GM12878 (cell line): ENCODE results near the gene SFI1. TPM values are rescaled to one million over a fixed set of nuclear protein-coding genes. Genes with fewer than 3 reads are reported as not detected.

ENCODE experiments used
- CREB1 ChIP-seq: IDR thresholded peaks from 2 replicates; pipeline ENCODE4 v1.6.1; 2012; ENCODE audit warnings: low read depth, mild to moderate bottlenecking, inconsistent platforms
- DPF2 ChIP-seq: fragments of 450-650 bp; IDR thresholded peaks from 2 replicates; pipeline ENCODE4 v1.6.1; 2017; ENCODE audit warnings: mild to moderate bottlenecking
- E2F4 ChIP-seq: IDR thresholded peaks from 2 replicates; pipeline ENCODE4 v1.6.1; 2012; ENCODE audit warnings: low read depth, low read length, improper control_type of control experiment
- E2F8 ChIP-seq: fragments of 450-650 bp; IDR thresholded peaks from 2 replicates; pipeline ENCODE4 v1.6.1; 2018; ENCODE audit warnings: mild to moderate bottlenecking, low read depth, moderate library complexity; ENCODE audit not compliant: partially characterized antibody
- EP300 ChIP-seq, 2 experiments: fragments of 150-350 bp in 1 of 2; IDR thresholded peaks; 2 replicates each; pipeline ENCODE4 v1.6.1; 2011 to 2012; ENCODE audit warnings: low read depth in 2 of 2, low read length in 2 of 2, borderline replicate concordance in 1 of 2, improper control_type of control experiment in 1 of 2, inconsistent platforms in 1 of 2; ENCODE audit not compliant: control insufficient read depth in 1 of 2
- EZH2 ChIP-seq: IDR thresholded peaks from 2 replicates; pipeline ENCODE4 v1.6.1; 2012; ENCODE audit warnings: low read depth, mild to moderate bottlenecking, control low read depth, inconsistent platforms, low read length, borderline replicate concordance; ENCODE audit not compliant: control insufficient read depth
- HCFC1 ChIP-seq: fragments of 150-350 bp; IDR thresholded peaks from 2 replicates; pipeline ENCODE4 v1.6.1; 2014; ENCODE audit warnings: low read length
- HDGF ChIP-seq: fragments of 450-650 bp; IDR thresholded peaks from 2 replicates; pipeline ENCODE4 v1.6.1; 2016; ENCODE audit warnings: antibody characterized with exemption
- HSF1 ChIP-seq: fragments of 150-350 bp; IDR thresholded peaks from 2 replicates; pipeline ENCODE4 v1.6.1; 2014; ENCODE audit warnings: mild to moderate bottlenecking, low read depth, low read length
- IKZF2 ChIP-seq, 2 experiments: fragments of 450-650 bp; IDR thresholded peaks; 2 replicates each; pipeline ENCODE4 v1.6.1; 2017; ENCODE audit warnings: mild to moderate bottlenecking in 2 of 2, moderate library complexity in 2 of 2
- JUNB ChIP-seq: IDR thresholded peaks from 2 replicates; pipeline ENCODE4 v1.6.1; 2016; ENCODE audit warnings: antibody characterized with exemption, mild to moderate bottlenecking
- MEF2B ChIP-seq: fragments of 450-650 bp; IDR thresholded peaks from 2 replicates; pipeline ENCODE4 v1.6.1; 2018; ENCODE audit warnings: mild to moderate bottlenecking, moderate library complexity; ENCODE audit not compliant: partially characterized antibody, poor library complexity, severe bottlenecking
- POLR2AphosphoS2 ChIP-seq: IDR thresholded peaks from 2 replicates; pipeline ENCODE4 v1.6.1; 2011; ENCODE audit warnings: low read depth, mild to moderate bottlenecking, low read length, improper control_type of control experiment, moderate library complexity
- SIN3A ChIP-seq: IDR thresholded peaks from 2 replicates; pipeline ENCODE4 v1.6.1; 2012; ENCODE audit warnings: low read depth, low read length, improper control_type of control experiment
- SMC3 ChIP-seq: IDR thresholded peaks from 2 replicates; pipeline ENCODE4 v1.6.1; 2011; ENCODE audit warnings: low read length, improper control_type of control experiment, borderline replicate concordance
- TARDBP ChIP-seq: IDR thresholded peaks from 2 replicates; pipeline ENCODE4 v1.6.1; 2016; ENCODE audit warnings: borderline replicate concordance
- ZZZ3 ChIP-seq: IDR thresholded peaks from 2 replicates; pipeline ENCODE4 v1.6.1; 2011; ENCODE audit warnings: low read depth; ENCODE audit not compliant: control insufficient read depth, insufficient read length
- polyA plus RNA-seq, 11 experiments: library from polyadenylated mRNA; depleted of rRNA in 4 of 11; unstranded in 6 of 11; stranded (reverse) in 5 of 11; fragments of >200 nt; fragmentation: Nextera tagmentation in 4 of 11; fragmentation: Illumina TruSeq in 1 of 11; extraction: Ambion mirVana in 4 of 11; extraction: Trizol in 1 of 11; gene quantifications; 1 replicate in 1 of 11; 2 replicates in 10 of 11; pipeline versions ENCODE4 v1.2.1 to v1.2.3, GENCODE V29; 2011 to 2016; ENCODE audit warnings: inconsistent platforms in 2 of 11, missing spikeins in 2 of 11, low read depth in 1 of 11
- total RNA-seq, 4 experiments: library from RNA; depleted of rRNA in 3 of 4; stranded (reverse); fragments of >200 nt in 3 of 4; fragmentation: Illumina TruSeq in 1 of 4; extraction: Trizol in 1 of 4; gene quantifications; 2 replicates each; pipeline versions ENCODE4 v1.2.1 to v1.2.3, GENCODE V29; 2013 to 2021
- TF ChIP-seq, protein P1 (sequence below): fragments of 450-650 bp; IDR thresholded peaks from 2 replicates; pipeline ENCODE4 v1.6.1; 2017; ENCODE audit warnings: mild to moderate bottlenecking, moderate library complexity

The SFI1 gene
- total and polyA plus RNA-seq, 10 of the 15 experiments (the other 5 are each of a cell fraction or from before 2014, with no cell fraction given): 6.3 to 70.1 (median 30.4) TPM

GRCh38 chr22:31661851-31662667, 165.7 kb downstream of the SFI1 start, which contains the start of gene PISD (continued):
- peak; percentile 64; the same call in 1 of the 2 replicates for TF ChIP-seq POLR2AphosphoS2
- no peak for TF ChIP-seq E2F4
- no peak for TF ChIP-seq MEF2B
- TF ChIP-seq HDGF: peak; percentile 70; the same call in 1 of the 2 replicates
- TF ChIP-seq ZZZ3: no peak
- peak; percentile 41; the same call in 1 of the 2 replicates for TF ChIP-seq DPF2
- peak; percentile 99 for TF ChIP-seq CREB1
- TF ChIP-seq JUNB: no peak
- TF ChIP-seq EP300 (IDR thresholded peaks at IDR 0.05; ENCODE audit: borderline replicate concordance in 1 of 2, control insufficient read depth in 1 of 2, low read depth in 2 of 2, low read length in 2 of 2): no peak
- no peak for TF ChIP-seq HSF1
- TF ChIP-seq TARDBP: no peak
- TF ChIP-seq SIN3A: peak; percentile 90
- TF ChIP-seq IKZF2 (IDR thresholded peaks at IDR 0.05): peak in 1 of 2 experiments; percentile 24; a peak in 1 of 4 replicates
- TF ChIP-seq E2F8: no peak
- TF ChIP-seq EZH2: no peak
- TF ChIP-seq HCFC1: peak; percentile 76
- TF ChIP-seq, protein P1, sequence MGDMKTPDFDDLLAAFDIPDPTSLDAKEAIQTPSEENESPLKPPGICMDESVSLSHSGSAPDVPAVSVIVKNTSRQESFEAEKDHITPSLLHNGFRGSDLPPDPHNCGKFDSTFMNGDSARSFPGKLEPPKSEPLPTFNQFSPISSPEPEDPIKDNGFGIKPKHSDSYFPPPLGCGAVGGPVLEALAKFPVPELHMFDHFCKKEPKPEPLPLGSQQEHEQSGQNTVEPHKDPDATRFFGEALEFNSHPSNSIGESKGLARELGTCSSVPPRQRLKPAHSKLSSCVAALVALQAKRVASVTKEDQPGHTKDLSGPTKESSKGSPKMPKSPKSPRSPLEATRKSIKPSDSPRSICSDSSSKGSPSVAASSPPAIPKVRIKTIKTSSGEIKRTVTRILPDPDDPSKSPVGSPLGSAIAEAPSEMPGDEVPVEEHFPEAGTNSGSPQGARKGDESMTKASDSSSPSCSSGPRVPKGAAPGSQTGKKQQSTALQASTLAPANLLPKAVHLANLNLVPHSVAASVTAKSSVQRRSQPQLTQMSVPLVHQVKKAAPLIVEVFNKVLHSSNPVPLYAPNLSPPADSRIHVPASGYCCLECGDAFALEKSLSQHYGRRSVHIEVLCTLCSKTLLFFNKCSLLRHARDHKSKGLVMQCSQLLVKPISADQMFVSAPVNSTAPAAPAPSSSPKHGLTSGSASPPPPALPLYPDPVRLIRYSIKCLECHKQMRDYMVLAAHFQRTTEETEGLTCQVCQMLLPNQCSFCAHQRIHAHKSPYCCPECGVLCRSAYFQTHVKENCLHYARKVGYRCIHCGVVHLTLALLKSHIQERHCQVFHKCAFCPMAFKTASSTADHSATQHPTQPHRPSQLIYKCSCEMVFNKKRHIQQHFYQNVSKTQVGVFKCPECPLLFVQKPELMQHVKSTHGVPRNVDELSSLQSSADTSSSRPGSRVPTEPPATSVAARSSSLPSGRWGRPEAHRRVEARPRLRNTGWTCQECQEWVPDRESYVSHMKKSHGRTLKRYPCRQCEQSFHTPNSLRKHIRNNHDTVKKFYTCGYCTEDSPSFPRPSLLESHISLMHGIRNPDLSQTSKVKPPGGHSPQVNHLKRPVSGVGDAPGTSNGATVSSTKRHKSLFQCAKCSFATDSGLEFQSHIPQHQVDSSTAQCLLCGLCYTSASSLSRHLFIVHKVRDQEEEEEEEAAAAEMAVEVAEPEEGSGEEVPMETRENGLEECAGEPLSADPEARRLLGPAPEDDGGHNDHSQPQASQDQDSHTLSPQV: 0 out of 2 replicates have a peak, but pooled peaks have one; percentile 32
- no peak for TF ChIP-seq SMC3
